Calu3 (cell line): ENCODE results near the gene COL8A2. TPM values are rescaled to one million over a fixed set of nuclear protein-coding genes. Genes with fewer than 3 reads are reported as not detected.

Experiments
- BruUV-seq: library from RNA; stranded (reverse); fragments of 400-500 nt; replicated peaks from 2 replicates; lab custom pipeline; 2021; lab: Mats Ljungman, UMichigan
- CTCF ChIA-PET: fragments of 300-600 bp; sonication (Branson Sonifier 250); formaldehyde crosslinking; loops from one replicate; lab custom pipeline; 2022; ENCODE audit warnings: antibody characterized with exemption; lab: Charles Lee
- DNase-seq: peaks from one replicate; pipeline ENCODE4 v3.0.0; 2022
- H3K27ac Mint-ChIP-seq: one replicate; pipeline ENCODE4 v1.8.0; 2022; ENCODE audit warnings: mixed read lengths; ENCODE audit not compliant: unreplicated experiment
- H3K27me3 Mint-ChIP-seq: one replicate; pipeline ENCODE4 v1.8.0; 2022; ENCODE audit warnings: mixed read lengths; ENCODE audit not compliant: unreplicated experiment
- H3K36me3 Mint-ChIP-seq: one replicate; pipeline ENCODE4 v1.8.0; 2022; ENCODE audit warnings: mild to moderate bottlenecking, moderate library complexity, mixed read lengths; ENCODE audit not compliant: insufficient read depth, unreplicated experiment
- H3K4me1 Mint-ChIP-seq: one replicate; pipeline ENCODE4 v1.8.0; 2022; ENCODE audit warnings: mild to moderate bottlenecking, low read depth, mixed read lengths; ENCODE audit not compliant: unreplicated experiment
- H3K4me3 Mint-ChIP-seq: one replicate; pipeline ENCODE4 v1.8.0; 2022; ENCODE audit warnings: mild to moderate bottlenecking, low read depth, moderate library complexity, mixed read lengths; ENCODE audit not compliant: unreplicated experiment
- H3K9me3 Mint-ChIP-seq: one replicate; pipeline ENCODE4 v1.8.0; 2022; ENCODE audit warnings: low read depth, mixed read lengths; ENCODE audit not compliant: unreplicated experiment
- CTCF ChIP-seq: fragments of 200-600 bp; IDR thresholded peaks from one replicate; pipeline ENCODE4 v1.8.0; 2022; ENCODE audit warnings: antibody characterized with exemption; ENCODE audit not compliant: unreplicated experiment
- intact Hi-C: fragments of 100-400 bp; cut with micrococcal nuclease; formaldehyde crosslinking; loops from one replicate; pipeline ENCODE4 v1.10.0; 2022; ENCODE audit not compliant: unreplicated experiment
- total RNA-seq: library from RNA; stranded (reverse); gene quantifications from 2 replicates; pipeline ENCODE4 v1.2.3, GENCODE V29; 2022

Gene COL8A2
- total RNA-seq, 1 experiment from 2014 or later: not detected

GRCh38 chr1:36096500-36097432, 28.3 kb downstream of the COL8A2 start:
- H3K36me3 Mint-ChIP-seq: peaks cover 24% of the 10 kb centered on the region
- H3K27me3 Mint-ChIP-seq: no peaks in the 10 kb centered on the region
- no peaks in the 10 kb centered on the region for H3K9me3 Mint-ChIP-seq
- DNase-seq: peak; percentile 37
- H3K4me3 Mint-ChIP-seq: no peak overlapping the region
- peaks cover 10% of the 10 kb centered on the region for H3K4me1 Mint-ChIP-seq
- intact Hi-C loops: no loop called here
- no TSS peak for BruUV-seq
- no peak overlapping the region for H3K27ac Mint-ChIP-seq
- CTCF ChIA-PET: interaction anchor here (0.5 to 1.4 kb wide), 6 partner anchors 8 to 91 kb away, joined by 3 to 14 read pairs (median 4); partner anchors contain the start of gene TRAPPC3
- no peak for TF ChIP-seq CTCF

- Mint-ChIP-seq H3K4me1 (peaks cover 10% of the 10 kb centered on the region), H3K36me3 (peaks cover 24% of the 10 kb centered on the region), H3K27me3 (no peaks in the 10 kb centered on the region), H3K4me3 (no peak overlapping the region), H3K9me3 (no peaks in the 10 kb centered on the region), H3K27ac (no peak overlapping the region)
- no peak for TF ChIP-seq CTCF
- CTCF ChIA-PET: interaction anchor here (1.2 to 1.4 kb wide), 2 partner anchors 39 to 92 kb away, joined by 3 to 5 read pairs; no protein-coding TSS in a partner anchor
- BruUV-seq: no TSS peak
- intact Hi-C loops: no loop called here
- no peak for DNase-seq
These were observed 29.1 kb downstream of the COL8A2 start for GRCh38 chr1:36095760-36096405.

- Mint-ChIP-seq H3K36me3 (peaks cover 21% of the 10 kb centered on the region), H3K4me3 (no peak overlapping the region), H3K27ac (no peak overlapping the region), H3K27me3 (no peaks in the 10 kb centered on the region), H3K9me3 (no peaks in the 10 kb centered on the region), H3K4me1 (peaks cover 5% of the 10 kb centered on the region)
- intact Hi-C loops: no loop called here
- CTCF ChIA-PET: no interaction called here
- DNase-seq: no peak
- BruUV-seq: no TSS peak
- TF ChIP-seq CTCF: no peak
These were observed 30.4 kb downstream of the COL8A2 start for GRCh38 chr1:36094621-36095061.

- CTCF ChIA-PET: no interaction called here
- BruUV-seq: no TSS peak
- TF ChIP-seq CTCF: no peak
- Mint-ChIP-seq H3K27me3 (no peaks in the 10 kb centered on the region), H3K36me3 (peaks cover 28% of the 10 kb centered on the region), H3K4me1 (peaks cover 9% of the 10 kb centered on the region), H3K9me3 (no peaks in the 10 kb centered on the region), H3K4me3 (no peak overlapping the region), H3K27ac (no peak overlapping the region)
- DNase-seq: no peak
- intact Hi-C loops: no loop called here
These were observed 31.1 kb downstream of the COL8A2 start for GRCh38 chr1:36093929-36094328.
